Adipocyte (in vitro differentiated cells): ENCODE results near the gene IFIT2.
"Not testable (repeated sequence)": the region's sequence is repeated elsewhere in the genome, so short reads cannot be mapped to it uniquely, and the experiment has no call there.

ENCODE experiments used
- DNase-seq: peaks from one replicate; pipeline ENCODE4 v3.0.0-alpha.2; 2015; ENCODE audit warnings: low read depth
- H3K27me3 ChIP-seq: replicated peaks from 2 replicates; pipeline ENCODE4 v1.7.0; 2013; ENCODE audit warnings: mild to moderate bottlenecking, low read length, moderate library complexity; ENCODE audit not compliant: control insufficient read depth, insufficient read depth
- H3K36me3 ChIP-seq: 2 replicates; pipeline ENCODE4 v1.7.0; 2013; ENCODE audit warnings: low read length, mild to moderate bottlenecking, moderate library complexity; ENCODE audit not compliant: control insufficient read depth, insufficient read depth, severe bottlenecking
- H3K4me1 ChIP-seq: 2 replicates; pipeline ENCODE4 v1.7.0; 2013; ENCODE audit warnings: mild to moderate bottlenecking, low read length, moderate library complexity; ENCODE audit not compliant: control insufficient read depth, insufficient read depth
- H3K4me3 ChIP-seq: 2 replicates; pipeline ENCODE4 v1.7.0; 2013; ENCODE audit warnings: mild to moderate bottlenecking, low read length, moderate library complexity
- H3K9ac ChIP-seq: 2 replicates; pipeline ENCODE4 v1.7.0; 2013; ENCODE audit warnings: mild to moderate bottlenecking, low read length, moderate library complexity
- H3K9me3 ChIP-seq: 2 replicates; pipeline ENCODE4 v1.7.0; 2013; ENCODE audit warnings: mild to moderate bottlenecking, low read length, moderate library complexity; ENCODE audit not compliant: control insufficient read depth

The IFIT2 gene

GRCh38 chr10:89330537-89331212, 28.8 kb downstream of the IFIT2 start:
- Histone ChIP-seq H3K27me3 (no peaks in the 10 kb centered on the region), H3K36me3 (no peaks in the 10 kb centered on the region), H3K9me3 (no peaks in the 10 kb centered on the region), H3K4me1 (peaks cover 47% of the 10 kb centered on the region), H3K4me3 (no peak overlapping the region), H3K9ac (no peak overlapping the region)
- no peak for DNase-seq

GRCh38 chr10:89331487-89332122, 29.8 kb downstream of the IFIT2 start:
- peak overlapping the region; percentile 83 for H3K4me3 ChIP-seq
- H3K4me1 ChIP-seq, result peaks cover 46% of the 10 kb centered on the region
- H3K9ac ChIP-seq, result peak overlapping the region; percentile 84
- not testable (repeated sequence) for H3K36me3 ChIP-seq, H3K27me3 ChIP-seq, H3K9me3 ChIP-seq, DNase-seq

GRCh38 chr10:89332123-89332633, 30.3 kb downstream of the IFIT2 start:
- H3K9me3 ChIP-seq, result no peaks in the 10 kb centered on the region
- peak overlapping the region; percentile 84 for H3K9ac ChIP-seq
- DNase-seq, result peak; percentile 84
- H3K4me3 ChIP-seq, result peak overlapping the region; percentile 83
- no peaks in the 10 kb centered on the region for H3K36me3 ChIP-seq
- H3K27me3 ChIP-seq, result no peaks in the 10 kb centered on the region
- peaks cover 42% of the 10 kb centered on the region for H3K4me1 ChIP-seq

GRCh38 chr10:89335226-89335625, 33.4 kb downstream of the IFIT2 start:
- H3K9ac ChIP-seq, result no peak overlapping the region
- DNase-seq, result no peak
- H3K4me3 ChIP-seq, result no peak overlapping the region
- H3K4me1 ChIP-seq, result peaks cover 36% of the 10 kb centered on the region
- peaks cover 23% of the 10 kb centered on the region for H3K36me3 ChIP-seq
- H3K27me3 ChIP-seq, result no peaks in the 10 kb centered on the region
- no peaks in the 10 kb centered on the region for H3K9me3 ChIP-seq

GRCh38 chr10:89336241-89336640, 34.4 kb downstream of the IFIT2 start:
- Histone ChIP-seq H3K9me3 (no peaks in the 10 kb centered on the region), H3K4me3 (no peak overlapping the region), H3K36me3 (peaks cover 30% of the 10 kb centered on the region), H3K27me3 (no peaks in the 10 kb centered on the region), H3K9ac (no peak overlapping the region), H3K4me1 (peaks cover 36% of the 10 kb centered on the region)
- DNase-seq, result no peak

GRCh38 chr10:89337484-89337883, 35.6 kb downstream of the IFIT2 start:
- DNase-seq, result no peak
- Histone ChIP-seq H3K4me3 (no peak overlapping the region), H3K9ac (no peak overlapping the region), H3K36me3 (peaks cover 30% of the 10 kb centered on the region), H3K9me3 (no peaks in the 10 kb centered on the region), H3K27me3 (no peaks in the 10 kb centered on the region), H3K4me1 (peaks cover 31% of the 10 kb centered on the region)

- H3K4me1 ChIP-seq, result peaks cover 28% of the 10 kb centered on the region
- H3K4me3 ChIP-seq, result no peak overlapping the region
- H3K9ac ChIP-seq, result no peak overlapping the region
- H3K36me3 ChIP-seq, result peaks cover 30% of the 10 kb centered on the region
- no peaks in the 10 kb centered on the region for H3K27me3 ChIP-seq
- no peaks in the 10 kb centered on the region for H3K9me3 ChIP-seq
- DNase-seq, result no peak
These were observed 36.9 kb downstream of the IFIT2 start for GRCh38 chr10:89338713-89339112.

GRCh38 chr10:89339875-89340274, 38.0 kb downstream of the IFIT2 start:
- no peaks in the 10 kb centered on the region for H3K9me3 ChIP-seq
- no peak overlapping the region for H3K9ac ChIP-seq
- DNase-seq, result no peak
- H3K36me3 ChIP-seq, result peaks cover 30% of the 10 kb centered on the region
- no peaks in the 10 kb centered on the region for H3K27me3 ChIP-seq
- H3K4me1 ChIP-seq, result peaks cover 18% of the 10 kb centered on the region
- H3K4me3 ChIP-seq, result no peak overlapping the region

GRCh38 chr10:89341649-89342048, 39.8 kb downstream of the IFIT2 start:
- H3K9ac ChIP-seq, result no peak overlapping the region
- H3K27me3 ChIP-seq, result no peaks in the 10 kb centered on the region
- H3K4me1 ChIP-seq, result peaks cover 20% of the 10 kb centered on the region
- no peaks in the 10 kb centered on the region for H3K9me3 ChIP-seq
- H3K4me3 ChIP-seq, result no peak overlapping the region
- H3K36me3 ChIP-seq, result peaks cover 30% of the 10 kb centered on the region
- no peak for DNase-seq

- no peak overlapping the region for H3K9ac ChIP-seq
- H3K4me3 ChIP-seq, result peak overlapping the region; percentile 64
- no peaks in the 10 kb centered on the region for H3K9me3 ChIP-seq
- H3K27me3 ChIP-seq, result no peaks in the 10 kb centered on the region
- H3K36me3 ChIP-seq, result peaks cover 30% of the 10 kb centered on the region
- H3K4me1 ChIP-seq, result peaks cover 28% of the 10 kb centered on the region
- peak; percentile 52 for DNase-seq
These were observed 40.5 kb downstream of the IFIT2 start for GRCh38 chr10:89342206-89342958.

GRCh38 chr10:89343089-89343767, 41.4 kb downstream of the IFIT2 start:
- peaks cover 25% of the 10 kb centered on the region for H3K36me3 ChIP-seq
- no peak overlapping the region for H3K4me3 ChIP-seq
- H3K4me1 ChIP-seq, result peaks cover 36% of the 10 kb centered on the region
- no peak for DNase-seq
- H3K9me3 ChIP-seq, result no peaks in the 10 kb centered on the region
- H3K27me3 ChIP-seq, result no peaks in the 10 kb centered on the region
- H3K9ac ChIP-seq, result no peak overlapping the region
